Hepatocyte (in vitro differentiated cells): ENCODE data around the gene SLC39A1.

Experiments
- EZH2 ChIP-seq: fragments of 200-600 bp; sonication (generic); IDR thresholded peaks from 2 replicates; pipeline ENCODE4 v1.6.1; 2016; ENCODE audit warnings: antibody characterized with exemption, mild to moderate bottlenecking, borderline replicate concordance
- EZH2phosphoT487 ChIP-seq: fragments of 200-600 bp; sonication (generic); IDR thresholded peaks from one replicate; pipeline ENCODE4 v1.6.1; 2018; ENCODE audit warnings: antibody characterized with exemption, mild to moderate bottlenecking, low read depth, moderate library complexity; ENCODE audit not compliant: unreplicated experiment, severe bottlenecking
- TF ChIP-seq, protein P1 (sequence below): fragments of 200-600 bp; sonication (generic); IDR thresholded peaks from 2 replicates; pipeline ENCODE4 v1.5.1; 2016; ENCODE audit warnings: antibody characterized with exemption, mild to moderate bottlenecking; ENCODE audit not compliant: poor library complexity

DNA sequence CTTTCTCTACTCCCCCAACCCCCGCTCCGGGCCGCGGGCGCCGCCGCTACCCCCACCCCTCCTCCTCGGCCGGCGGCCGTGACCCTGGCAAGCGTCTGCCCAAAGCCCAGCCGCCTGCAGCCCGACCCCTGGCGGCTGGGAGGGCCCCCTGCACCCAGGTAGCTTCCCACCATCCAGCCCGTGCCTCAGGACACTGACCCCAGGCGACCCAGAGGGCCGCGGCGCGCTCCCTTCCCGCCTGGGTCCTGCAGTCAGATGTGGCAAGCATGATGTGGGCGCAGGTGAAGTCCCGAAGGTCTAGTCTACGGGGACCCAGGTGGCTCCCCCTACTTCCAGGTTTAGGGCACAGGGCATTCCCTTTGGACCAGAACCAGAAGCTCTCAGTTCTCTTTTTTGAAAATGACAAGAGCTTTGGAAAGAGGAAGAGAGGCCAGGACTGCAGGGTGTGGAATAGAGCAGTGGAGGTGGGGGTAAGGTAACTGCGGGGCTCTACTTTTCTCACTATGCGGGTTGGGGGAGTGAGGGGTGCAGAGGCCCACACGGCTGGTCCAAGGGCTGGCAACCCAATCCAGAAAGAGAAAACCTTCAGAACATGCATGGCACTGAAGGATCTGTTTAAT is 16.6 kb downstream of the SLC39A1 start, which contains the start of gene DENND4B:
- TF ChIP-seq EZH2 (no peak), EZH2phosphoT487 (no peak)
- TF ChIP-seq, protein P1, sequence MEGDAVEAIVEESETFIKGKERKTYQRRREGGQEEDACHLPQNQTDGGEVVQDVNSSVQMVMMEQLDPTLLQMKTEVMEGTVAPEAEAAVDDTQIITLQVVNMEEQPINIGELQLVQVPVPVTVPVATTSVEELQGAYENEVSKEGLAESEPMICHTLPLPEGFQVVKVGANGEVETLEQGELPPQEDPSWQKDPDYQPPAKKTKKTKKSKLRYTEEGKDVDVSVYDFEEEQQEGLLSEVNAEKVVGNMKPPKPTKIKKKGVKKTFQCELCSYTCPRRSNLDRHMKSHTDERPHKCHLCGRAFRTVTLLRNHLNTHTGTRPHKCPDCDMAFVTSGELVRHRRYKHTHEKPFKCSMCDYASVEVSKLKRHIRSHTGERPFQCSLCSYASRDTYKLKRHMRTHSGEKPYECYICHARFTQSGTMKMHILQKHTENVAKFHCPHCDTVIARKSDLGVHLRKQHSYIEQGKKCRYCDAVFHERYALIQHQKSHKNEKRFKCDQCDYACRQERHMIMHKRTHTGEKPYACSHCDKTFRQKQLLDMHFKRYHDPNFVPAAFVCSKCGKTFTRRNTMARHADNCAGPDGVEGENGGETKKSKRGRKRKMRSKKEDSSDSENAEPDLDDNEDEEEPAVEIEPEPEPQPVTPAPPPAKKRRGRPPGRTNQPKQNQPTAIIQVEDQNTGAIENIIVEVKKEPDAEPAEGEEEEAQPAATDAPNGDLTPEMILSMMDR: peak; percentile 95
